ENCODE data around the gene ODAPH. TPM values are rescaled to one million over a fixed set of nuclear protein-coding genes. Genes with fewer than 3 reads are reported as not detected.

Gene ODAPH
- polyA plus RNA-seq, 1 donor (not counting 4 experiments of a cell fraction or from before 2014, with no cell fraction given): 0.45 TPM

DNA sequence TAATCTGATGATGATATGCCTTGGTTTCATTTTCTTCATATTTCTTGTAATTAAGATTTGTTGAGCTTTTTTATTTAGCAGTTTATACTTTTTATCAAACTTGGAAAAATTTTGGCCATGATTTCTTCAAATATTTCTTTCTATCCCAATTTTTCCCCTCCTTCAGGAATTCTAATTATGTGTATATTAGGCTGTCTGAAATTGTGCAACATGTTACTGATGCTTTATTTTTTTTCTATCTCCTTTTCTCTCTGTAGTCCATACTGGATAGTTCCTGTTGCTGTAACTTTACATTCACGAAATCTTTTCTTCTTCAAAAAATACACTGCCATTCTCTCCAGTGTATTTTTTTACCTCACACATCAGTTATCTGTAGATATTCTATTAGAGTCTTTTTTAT is 30.8 kb upstream of the ODAPH start:
- H3K36me3 ChIP-seq (ENCODE audit: control insufficient read depth in 2 of 2, extremely low read depth in 1 of 2, insufficient read depth in 2 of 2, low read length in 2 of 2): peaks cover 4 to 6% of the 10 kb centered on the region in 2 experiments
- H3K79me2 ChIP-seq (ENCODE audit: control insufficient read depth, insufficient read depth, low read length): no peaks in the 10 kb centered on the region
- no peaks in the 10 kb centered on the region for H3K9me1 ChIP-seq (ENCODE audit: control insufficient read depth, extremely low read depth, insufficient read depth, low read length)
- H3K4me2 ChIP-seq (ENCODE audit: control insufficient read depth, extremely low read depth, insufficient read depth, low read depth, low read length): no peak overlapping the region
- no peak overlapping the region for H3K27ac ChIP-seq (ENCODE audit: control insufficient read depth, insufficient read depth, low read length)
- dilution Hi-C loops (cut with MboI; ENCODE audit: extremely low pct_ligation_motif_present, low sequenced_read_pairs): no loop called here
- no peak overlapping the region for H2AFZ ChIP-seq (ENCODE audit: control insufficient read depth, low read length)
- no peaks in the 10 kb centered on the region for H4K20me1 ChIP-seq (ENCODE audit: control insufficient read depth, extremely low read depth, insufficient read depth, low read length)
- H3K4me3 ChIP-seq (ENCODE audit: control insufficient read depth in 2 of 3, extremely low read depth in 1 of 3, insufficient read depth in 2 of 3, low read depth in 1 of 3, low read length in 3 of 3): no peak overlapping the region
- FAIRE-seq (no peak), DNase-seq (ENCODE audit: low read depth, low spot score) (no peak)
- H3K27me3 ChIP-seq (ENCODE audit: control insufficient read depth, extremely low read depth, insufficient read depth, low read length): no peaks in the 10 kb centered on the region
- H3K9me3 ChIP-seq (ENCODE audit: control insufficient read depth, low read depth, low read length): no peaks in the 10 kb centered on the region
- no peaks in the 10 kb centered on the region for H3K4me1 ChIP-seq (ENCODE audit: control insufficient read depth, extremely low read depth, insufficient read depth, low read length)
- H3K9ac ChIP-seq (ENCODE audit: control insufficient read depth, extremely low read depth, insufficient read depth, low read length): no peak overlapping the region
- TF ChIP-seq EZH2 (IDR thresholded peaks at IDR 0.05; ENCODE audit: low read length): no peak

DNA sequence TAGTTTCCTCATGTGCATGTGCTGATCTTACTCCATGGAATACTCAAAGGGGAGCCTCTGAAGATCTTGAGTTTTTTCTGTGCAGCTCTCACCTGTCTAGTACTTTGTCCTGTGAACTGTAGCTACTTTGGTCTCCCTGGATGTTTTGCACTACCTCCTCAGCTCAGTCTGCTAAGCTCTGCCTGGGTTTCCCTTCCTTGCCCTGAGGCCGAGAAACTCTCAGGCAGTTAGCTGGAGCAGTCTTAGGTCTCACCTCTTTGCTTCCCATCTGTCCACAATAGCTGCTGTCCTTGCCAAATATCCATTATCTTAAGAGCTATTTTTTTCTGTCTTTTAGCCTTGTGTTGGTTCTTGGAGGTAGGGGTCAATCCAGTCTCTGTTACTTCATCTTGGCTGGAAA is 30.0 kb upstream of the ODAPH start:
- dilution Hi-C loops (cut with MboI; ENCODE audit: extremely low pct_ligation_motif_present, low sequenced_read_pairs): no loop called here
- DNase-seq (ENCODE audit: low read depth, low spot score) (no peak), FAIRE-seq (no peak)
- peaks cover 6% of the 10 kb centered on the region in 2 experiments for H3K36me3 ChIP-seq (ENCODE audit: control insufficient read depth in 2 of 2, extremely low read depth in 1 of 2, insufficient read depth in 2 of 2, low read length in 2 of 2)
- no peak overlapping the region for H2AFZ ChIP-seq (ENCODE audit: control insufficient read depth, low read length)
- no peak overlapping the region for H3K4me2 ChIP-seq (ENCODE audit: control insufficient read depth, extremely low read depth, insufficient read depth, low read depth, low read length)
- H3K27ac ChIP-seq (ENCODE audit: control insufficient read depth, insufficient read depth, low read length): no peak overlapping the region
- no peaks in the 10 kb centered on the region for H3K9me1 ChIP-seq (ENCODE audit: control insufficient read depth, extremely low read depth, insufficient read depth, low read length)
- TF ChIP-seq CTCF (optimal IDR thresholded peaks at IDR 0.05 in 1 of 3, IDR thresholded peaks at IDR 0.05 in 1 of 3, conservative IDR thresholded peaks at IDR 0.05 in 1 of 3; ENCODE audit: extremely low read depth in 1 of 3, insufficient read depth in 2 of 3, low read length in 3 of 3) (no peak), EZH2 (IDR thresholded peaks at IDR 0.05; ENCODE audit: low read length) (no peak)
- H3K4me1 ChIP-seq (ENCODE audit: control insufficient read depth, extremely low read depth, insufficient read depth, low read length): no peaks in the 10 kb centered on the region
- no peak overlapping the region for H3K9ac ChIP-seq (ENCODE audit: control insufficient read depth, extremely low read depth, insufficient read depth, low read length)
- H3K9me3 ChIP-seq (ENCODE audit: control insufficient read depth, low read depth, low read length): no peaks in the 10 kb centered on the region
- no peak overlapping the region for H3K4me3 ChIP-seq (ENCODE audit: control insufficient read depth in 2 of 3, extremely low read depth in 1 of 3, insufficient read depth in 2 of 3, low read depth in 1 of 3, low read length in 3 of 3)
- no peaks in the 10 kb centered on the region for H3K27me3 ChIP-seq (ENCODE audit: control insufficient read depth, extremely low read depth, insufficient read depth, low read length)
- H3K79me2 ChIP-seq (ENCODE audit: control insufficient read depth, insufficient read depth, low read length): no peaks in the 10 kb centered on the region
- no peaks in the 10 kb centered on the region for H4K20me1 ChIP-seq (ENCODE audit: control insufficient read depth, extremely low read depth, insufficient read depth, low read length)

DNA sequence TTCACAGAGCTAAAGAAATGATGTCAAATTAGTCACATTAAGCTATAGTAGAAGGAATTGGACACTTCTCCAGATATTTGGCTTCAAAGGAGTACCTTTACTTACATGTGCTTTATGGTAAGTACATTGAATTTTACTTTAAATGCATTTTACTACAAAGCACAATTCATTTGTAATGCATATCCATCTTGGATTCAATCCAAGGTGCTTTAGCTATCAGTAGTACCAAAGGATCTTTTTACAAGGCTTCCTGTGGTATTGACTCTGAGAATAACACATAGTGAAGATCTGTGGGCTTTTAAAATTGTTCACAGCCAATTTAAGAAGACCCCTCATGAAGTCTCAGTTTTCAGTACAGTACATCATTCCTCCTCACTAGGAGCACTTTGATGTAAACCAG is 28.4 kb upstream of the ODAPH start:
- no peaks in the 10 kb centered on the region for H3K9me1 ChIP-seq (ENCODE audit: control insufficient read depth, extremely low read depth, insufficient read depth, low read length)
- H3K27me3 ChIP-seq (ENCODE audit: control insufficient read depth, extremely low read depth, insufficient read depth, low read length): no peaks in the 10 kb centered on the region
- H3K4me2 ChIP-seq (ENCODE audit: control insufficient read depth, extremely low read depth, insufficient read depth, low read depth, low read length): no peak overlapping the region
- no peaks in the 10 kb centered on the region for H3K4me1 ChIP-seq (ENCODE audit: control insufficient read depth, extremely low read depth, insufficient read depth, low read length)
- H3K9ac ChIP-seq (ENCODE audit: control insufficient read depth, extremely low read depth, insufficient read depth, low read length): no peak overlapping the region
- FAIRE-seq: no peak
- DNase-seq (ENCODE audit: low read depth, low spot score): no peak
- dilution Hi-C loops (cut with MboI; ENCODE audit: extremely low pct_ligation_motif_present, low sequenced_read_pairs): no loop called here
- peaks cover 6 to 8% of the 10 kb centered on the region in 2 experiments for H3K36me3 ChIP-seq (ENCODE audit: control insufficient read depth in 2 of 2, extremely low read depth in 1 of 2, insufficient read depth in 2 of 2, low read length in 2 of 2)
- H3K79me2 ChIP-seq (ENCODE audit: control insufficient read depth, insufficient read depth, low read length): no peaks in the 10 kb centered on the region
- H3K27ac ChIP-seq (ENCODE audit: control insufficient read depth, insufficient read depth, low read length): no peak overlapping the region
- no peaks in the 10 kb centered on the region for H4K20me1 ChIP-seq (ENCODE audit: control insufficient read depth, extremely low read depth, insufficient read depth, low read length)
- H2AFZ ChIP-seq (ENCODE audit: control insufficient read depth, low read length): no peak overlapping the region
- TF ChIP-seq EZH2 (IDR thresholded peaks at IDR 0.05; ENCODE audit: low read length) (no peak), CTCF (optimal IDR thresholded peaks at IDR 0.05 in 1 of 3, IDR thresholded peaks at IDR 0.05 in 1 of 3, conservative IDR thresholded peaks at IDR 0.05 in 1 of 3; ENCODE audit: extremely low read depth in 1 of 3, insufficient read depth in 2 of 3, low read length in 3 of 3) (no peak)
- no peaks in the 10 kb centered on the region for H3K9me3 ChIP-seq (ENCODE audit: control insufficient read depth, low read depth, low read length)
- no peak overlapping the region for H3K4me3 ChIP-seq (ENCODE audit: control insufficient read depth in 2 of 3, extremely low read depth in 1 of 3, insufficient read depth in 2 of 3, low read depth in 1 of 3, low read length in 3 of 3)
